Neural progenitor cell (in vitro differentiated cells): Measurements from ENCODE around the gene RIPK4. TPM values are rescaled to one million over a fixed set of nuclear protein-coding genes. Genes with fewer than 3 reads are reported as not detected.

Source experiments
- DNase-seq: peaks from one replicate; pipeline ENCODE4 v3.0.0-alpha.2; 2016; ENCODE audit warnings: low spot score
- H2AFZ ChIP-seq: fragments of 200-600 bp; sonication (generic); replicated peaks from 2 replicates; pipeline ENCODE4 v1.6.1; 2016; ENCODE audit warnings: antibody characterized with exemption
- H3F3A ChIP-seq: fragments of 200-600 bp; sonication (generic); 2 replicates; pipeline ENCODE4 v1.6.1; 2016; ENCODE audit warnings: antibody characterized with exemption, low read depth
- H3K27ac ChIP-seq: fragments of 200-600 bp; sonication (generic); 2 replicates; pipeline ENCODE4 v1.5.1; 2016; ENCODE audit warnings: mild to moderate bottlenecking
- H3K27me3 ChIP-seq: fragments of 200-600 bp; sonication (generic); 2 replicates; pipeline ENCODE4 v1.6.1; 2016; ENCODE audit warnings: mild to moderate bottlenecking, moderate library complexity
- H3K36me3 ChIP-seq: fragments of 200-600 bp; sonication (generic); 2 replicates; pipeline ENCODE4 v1.5.1; 2016
- H3K4me1 ChIP-seq: fragments of 200-600 bp; sonication (generic); 2 replicates; pipeline ENCODE4 v1.6.1; 2016; ENCODE audit warnings: mixed run types
- H3K4me2 ChIP-seq: fragments of 200-600 bp; sonication (generic); 2 replicates; pipeline ENCODE4 v1.6.1; 2016
- H3K4me3 ChIP-seq: fragments of 200-600 bp; sonication (generic); 2 replicates; pipeline ENCODE4 v1.5.1; 2016
- H3K79me2 ChIP-seq: fragments of 200-600 bp; sonication (generic); 2 replicates; pipeline ENCODE4 v1.6.1; 2016; ENCODE audit warnings: low read depth
- H3K9ac ChIP-seq: fragments of 200-600 bp; sonication (generic); 2 replicates; pipeline ENCODE4 v1.6.1; 2016
- H3K9me3 ChIP-seq: fragments of 200-600 bp; sonication (generic); 2 replicates; pipeline ENCODE4 v1.5.1; 2016; ENCODE audit warnings: low read depth
- H4K20me1 ChIP-seq: fragments of 200-600 bp; sonication (generic); 2 replicates; pipeline ENCODE4 v1.6.1; 2016; ENCODE audit warnings: low read depth
- H3K27ac Mint-ChIP-seq: 3 replicates; pipeline ENCODE4 v1.8.0; 2021; ENCODE audit warnings: mixed read lengths
- H3K27me3 Mint-ChIP-seq: 2 replicates; pipeline ENCODE4 v1.8.0; 2022; ENCODE audit warnings: low read depth, mild to moderate bottlenecking, inconsistent platforms, moderate library complexity, mixed read lengths; ENCODE audit not compliant: insufficient read depth
- H3K36me3 Mint-ChIP-seq: 3 replicates; pipeline ENCODE4 v1.8.0; 2021; ENCODE audit warnings: mixed read lengths
- H3K4me1 Mint-ChIP-seq: 3 replicates; pipeline ENCODE4 v1.8.0; 2021; ENCODE audit warnings: mixed read lengths
- H3K4me3 Mint-ChIP-seq: 3 replicates; pipeline ENCODE4 v1.8.0; 2021; ENCODE audit warnings: mild to moderate bottlenecking, moderate library complexity, mixed read lengths
- H3K9me3 Mint-ChIP-seq: 3 replicates; pipeline ENCODE4 v1.8.0; 2020; ENCODE audit warnings: mixed read lengths
- EZH2 ChIP-seq: fragments of 200-600 bp; sonication (generic); IDR thresholded peaks from 2 replicates; pipeline ENCODE4 v1.6.1; 2017; ENCODE audit warnings: antibody characterized with exemption, mild to moderate bottlenecking, moderate library complexity
- EZH2phosphoT487 ChIP-seq: fragments of 200-600 bp; sonication (generic); IDR thresholded peaks from 2 replicates; pipeline ENCODE4 v1.6.1; 2017; ENCODE audit warnings: antibody characterized with exemption
- total RNA-seq: library from RNA; depleted of rRNA; stranded (reverse); fragments of >200 nt; gene quantifications from 2 replicates; pipeline ENCODE4 v1.2.3, GENCODE V29; 2015; ENCODE audit warnings: low replicate concordance
- TF ChIP-seq, protein P1 (sequence below): fragments of 200-600 bp; sonication (generic); IDR thresholded peaks from 2 replicates; pipeline ENCODE4 v1.5.1; 2017; ENCODE audit warnings: antibody characterized with exemption, mild to moderate bottlenecking

Gene RIPK4
- 1.3 and 2.3 TPM in 2 replicates for total RNA-seq

DNA sequence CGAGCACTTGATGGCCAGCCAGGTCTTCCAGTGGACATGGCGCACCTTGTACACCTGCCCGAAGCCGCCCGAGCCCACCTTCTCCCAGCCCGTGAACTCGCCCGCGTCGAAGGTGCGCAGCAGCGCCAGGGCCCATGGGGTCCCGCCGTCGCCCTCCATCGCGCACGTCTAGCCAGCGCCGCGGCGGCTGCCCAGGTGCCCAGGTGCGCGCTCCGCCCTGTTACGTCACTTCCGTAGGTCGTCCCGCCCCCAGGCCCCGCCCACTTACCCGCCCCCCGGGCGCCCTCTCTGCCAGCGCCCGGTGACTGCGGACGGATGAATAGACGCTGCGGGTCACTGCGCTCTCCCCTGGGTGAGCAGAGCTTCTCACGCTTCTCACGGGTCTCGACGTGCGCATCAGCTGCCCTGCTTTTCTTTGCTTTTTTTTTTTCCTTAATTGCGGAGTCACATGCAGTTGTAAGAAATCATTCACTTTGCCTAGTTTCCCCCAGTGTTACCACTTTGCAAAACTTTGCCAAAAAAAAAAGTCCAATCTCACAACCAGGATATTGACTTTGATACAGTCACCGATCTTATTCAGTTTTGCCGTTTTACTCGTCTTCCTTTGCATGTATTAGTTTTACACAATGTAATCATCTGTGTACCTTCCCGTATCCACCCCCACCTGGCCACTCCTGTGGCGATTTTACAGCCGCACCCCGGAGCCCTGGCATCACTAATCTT is at the start of gene RIPK4:
Gene RIPK4, minus strand, starts transcription at position 170 of the 723 bp plus-strand sequence. Its CDS starts 11 bp downstream, at position 159.
- no peak within 1 kb of the TSS for H3K9ac ChIP-seq
- H3K4me1 Mint-ChIP-seq: peaks cover 50% of the 10 kb centered on the region
- peaks cover 2% of the 10 kb centered on the region for H3K9me3 Mint-ChIP-seq

DNA sequence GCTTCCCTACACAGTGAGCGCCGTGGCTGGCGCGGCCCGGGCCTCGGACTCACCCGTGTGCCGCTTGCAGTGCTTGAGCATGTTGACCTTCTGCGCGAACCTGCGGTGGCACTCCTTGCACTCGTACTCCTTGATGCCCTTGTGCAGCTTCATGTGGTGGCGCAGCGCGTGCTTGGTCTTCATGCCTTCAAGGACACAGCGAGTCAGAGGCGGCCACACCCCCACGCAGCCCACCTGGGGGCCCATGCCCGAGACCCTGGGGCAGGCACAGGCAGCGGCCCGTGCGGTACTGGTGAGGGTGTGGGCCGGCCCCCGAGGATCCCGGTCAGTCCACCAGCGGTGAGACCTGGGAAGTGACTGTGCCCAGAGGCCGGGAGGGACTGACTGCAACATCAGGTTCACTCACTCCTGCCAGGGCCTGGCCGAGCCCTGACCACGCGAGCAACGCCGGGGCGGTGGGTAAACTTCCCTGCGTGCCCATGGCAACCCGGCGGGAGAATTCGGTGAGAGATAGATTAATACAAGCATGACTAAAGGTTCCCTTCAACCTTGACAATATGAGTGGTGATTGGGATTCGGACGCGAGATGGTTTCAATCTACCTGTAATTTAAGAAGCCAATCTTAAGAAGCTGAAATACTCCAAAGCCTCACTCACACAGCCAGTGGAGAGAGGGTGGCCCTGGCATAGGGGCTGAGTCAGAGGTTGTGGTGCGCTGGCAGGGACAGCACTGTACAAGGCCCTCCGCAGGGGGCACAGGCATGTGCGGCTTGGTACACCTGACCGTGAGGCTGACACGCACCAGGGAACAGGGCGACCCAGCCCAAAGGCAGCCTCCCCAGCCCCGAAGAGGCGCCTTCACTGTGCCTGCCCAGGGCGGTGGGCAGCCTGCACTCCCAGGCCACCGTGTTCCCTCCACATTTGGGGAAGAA is 49.1 kb upstream of the RIPK4 start:
- Histone ChIP-seq H3K9me3 (no peaks in the 10 kb centered on the region), H3K4me1 (no peaks in the 10 kb centered on the region), H3K9ac (no peak overlapping the region), H2AFZ (no peak overlapping the region), H3K36me3 (no peaks in the 10 kb centered on the region), H3K4me3 (no peak overlapping the region), H3K27ac (no peak overlapping the region), H3F3A (peaks cover 2% of the 10 kb centered on the region), H4K20me1 (no peaks in the 10 kb centered on the region), H3K4me2 (no peak overlapping the region), H3K79me2 (no peaks in the 10 kb centered on the region), H3K27me3 (no peaks in the 10 kb centered on the region)
- H3K4me1 Mint-ChIP-seq: peaks cover 27% of the 10 kb centered on the region
- H3K9me3 Mint-ChIP-seq: no peaks in the 10 kb centered on the region
- peaks cover under 1% of the 10 kb centered on the region for H3K27me3 Mint-ChIP-seq
- peaks cover 17% of the 10 kb centered on the region for H3K36me3 Mint-ChIP-seq
- H3K27ac Mint-ChIP-seq: peak overlapping the region; percentile 57
- no peak for DNase-seq
- H3K4me3 Mint-ChIP-seq: no peak overlapping the region
- no peak for TF ChIP-seq EZH2
- TF ChIP-seq, protein P1, sequence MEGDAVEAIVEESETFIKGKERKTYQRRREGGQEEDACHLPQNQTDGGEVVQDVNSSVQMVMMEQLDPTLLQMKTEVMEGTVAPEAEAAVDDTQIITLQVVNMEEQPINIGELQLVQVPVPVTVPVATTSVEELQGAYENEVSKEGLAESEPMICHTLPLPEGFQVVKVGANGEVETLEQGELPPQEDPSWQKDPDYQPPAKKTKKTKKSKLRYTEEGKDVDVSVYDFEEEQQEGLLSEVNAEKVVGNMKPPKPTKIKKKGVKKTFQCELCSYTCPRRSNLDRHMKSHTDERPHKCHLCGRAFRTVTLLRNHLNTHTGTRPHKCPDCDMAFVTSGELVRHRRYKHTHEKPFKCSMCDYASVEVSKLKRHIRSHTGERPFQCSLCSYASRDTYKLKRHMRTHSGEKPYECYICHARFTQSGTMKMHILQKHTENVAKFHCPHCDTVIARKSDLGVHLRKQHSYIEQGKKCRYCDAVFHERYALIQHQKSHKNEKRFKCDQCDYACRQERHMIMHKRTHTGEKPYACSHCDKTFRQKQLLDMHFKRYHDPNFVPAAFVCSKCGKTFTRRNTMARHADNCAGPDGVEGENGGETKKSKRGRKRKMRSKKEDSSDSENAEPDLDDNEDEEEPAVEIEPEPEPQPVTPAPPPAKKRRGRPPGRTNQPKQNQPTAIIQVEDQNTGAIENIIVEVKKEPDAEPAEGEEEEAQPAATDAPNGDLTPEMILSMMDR: no peak

More for the DNA sequence above, at the start of gene RIPK4:
- H3K9me3 ChIP-seq: no peaks in the 10 kb centered on the region
- H3K36me3 ChIP-seq: no peaks in the 10 kb centered on the region
- peaks cover 25% of the 10 kb centered on the region for H3F3A ChIP-seq
- Mint-ChIP-seq H3K27ac (no peak within 1 kb of the TSS), H3K27me3 (peaks cover 77% of the 10 kb centered on the region), H3K4me3 (peak within 1 kb of the TSS; percentile 80), H3K36me3 (peaks cover 2% of the 10 kb centered on the region)
- no peaks in the 10 kb centered on the region for H3K79me2 ChIP-seq
- peaks cover 51% of the 10 kb centered on the region for H3K4me1 ChIP-seq
- no peak within 1 kb of the TSS for H3K27ac ChIP-seq
- peak; percentile 70 for TF ChIP-seq EZH2
- TF ChIP-seq, protein P1: no peak
- TF ChIP-seq EZH2phosphoT487: no peak
- H3K4me2 ChIP-seq: peak within 1 kb of the TSS; percentile 76
- peaks cover 40% of the 10 kb centered on the region for H4K20me1 ChIP-seq
- H2AFZ ChIP-seq: no peak within 1 kb of the TSS
- H3K27me3 ChIP-seq: peaks cover 100% of the 10 kb centered on the region
- peak within 1 kb of the TSS; percentile 49 for H3K4me3 ChIP-seq
- DNase-seq: peak; percentile 84

DNA sequence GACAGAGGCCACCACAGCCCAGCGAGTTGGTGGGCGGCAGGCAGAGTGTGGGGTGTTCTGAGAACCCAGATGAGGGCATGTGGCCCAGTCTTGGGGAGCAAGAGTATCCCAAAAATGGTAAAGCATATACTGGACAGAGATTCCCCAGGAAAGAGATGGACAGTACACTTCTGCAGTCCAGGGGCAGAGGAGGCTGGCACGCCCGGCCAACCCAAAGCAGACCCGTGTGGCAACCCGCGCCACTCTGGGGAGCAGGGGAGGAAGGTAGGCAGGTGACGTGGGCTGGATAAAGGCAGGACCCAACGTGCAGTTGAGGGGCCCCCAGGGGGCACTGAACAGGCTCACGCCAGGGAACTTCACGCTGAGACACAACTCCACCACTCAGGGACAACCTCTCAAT is 46.4 kb upstream of the RIPK4 start:
- Mint-ChIP-seq H3K9me3 (no peaks in the 10 kb centered on the region), H3K4me1 (peaks cover 31% of the 10 kb centered on the region), H3K36me3 (peaks cover 21% of the 10 kb centered on the region), H3K4me3 (no peak overlapping the region), H3K27me3 (peaks cover 7% of the 10 kb centered on the region), H3K27ac (peak overlapping the region; percentile 46)
- H3K27me3 ChIP-seq: no peaks in the 10 kb centered on the region
- no peaks in the 10 kb centered on the region for H4K20me1 ChIP-seq
- no peak overlapping the region for H3K4me3 ChIP-seq
- peaks cover under 1% of the 10 kb centered on the region for H3F3A ChIP-seq
- no peak overlapping the region for H2AFZ ChIP-seq
- H3K9ac ChIP-seq: no peak overlapping the region
- H3K9me3 ChIP-seq: no peaks in the 10 kb centered on the region
- DNase-seq: no peak
- H3K4me2 ChIP-seq: no peak overlapping the region
- H3K79me2 ChIP-seq: no peaks in the 10 kb centered on the region
- TF ChIP-seq EZH2: no peak
- TF ChIP-seq, protein P1: no peak
- no peak for TF ChIP-seq EZH2phosphoT487
- no peaks in the 10 kb centered on the region for H3K4me1 ChIP-seq
- H3K36me3 ChIP-seq: no peaks in the 10 kb centered on the region
- no peak overlapping the region for H3K27ac ChIP-seq
